Fibroblast of mammary gland (primary cell): ENCODE results near the gene MSMB.
"Not testable (repeated sequence)": the region's sequence is repeated elsewhere in the genome, so short reads cannot be mapped to it uniquely, and the experiment has no call there.

Experiments
- DNase-seq: peaks from one replicate; pipeline ENCODE4 v3.0.0-alpha.2; 2010; ENCODE audit warnings: low read depth
- H3K4me3 ChIP-seq: 2 replicates; pipeline ENCODE4 v1.5.1; 2011; ENCODE audit warnings: low read depth, mild to moderate bottlenecking, low read length, moderate library complexity; ENCODE audit not compliant: control insufficient read depth
- CTCF ChIP-seq: conservative IDR thresholded peaks from 2 replicates; pipeline ENCODE4 v1.5.1; 2011; ENCODE audit warnings: low read depth, low read length, inconsistent platforms; ENCODE audit not compliant: control insufficient read depth, insufficient read depth

The MSMB gene

GRCh38 chr10:46069771-46070463 lies 23.8 kb upstream of the MSMB start:
- DNase-seq = no peak
- no peak overlapping the region for H3K4me3 ChIP-seq

GRCh38 chr10:46068905-46069304 lies 22.8 kb upstream of the MSMB start:
- no peak for TF ChIP-seq CTCF
- H3K4me3 ChIP-seq = no peak overlapping the region
- no peak for DNase-seq

More at GRCh38 chr10:46069771-46070463, 23.8 kb upstream of the MSMB start:
- TF ChIP-seq CTCF = no peak

GRCh38 chr10:46068117-46068516 lies 22.0 kb upstream of the MSMB start:
- DNase-seq = no peak
- H3K4me3 ChIP-seq = no peak overlapping the region
- TF ChIP-seq CTCF = no peak

- DNase-seq = no peak
Measured at GRCh38 chr10:46064269-46064817, 18.3 kb upstream of the MSMB start.

GRCh38 chr10:46062723-46063428 lies 16.8 kb upstream of the MSMB start:
- no peak for TF ChIP-seq CTCF
- no peak for DNase-seq
- no peak overlapping the region for H3K4me3 ChIP-seq

More at GRCh38 chr10:46064269-46064817, 18.3 kb upstream of the MSMB start:
- H3K4me3 ChIP-seq = no peak overlapping the region
- TF ChIP-seq CTCF = no peak

GRCh38 chr10:46060706-46061105 lies 14.6 kb upstream of the MSMB start:
- no peak for DNase-seq
- no peak for TF ChIP-seq CTCF
- no peak overlapping the region for H3K4me3 ChIP-seq

- not testable (repeated sequence) for DNase-seq, H3K4me3 ChIP-seq
Measured at GRCh38 chr10:46057927-46058326, 11.9 kb upstream of the MSMB start.
